Motor neuron (in vitro differentiated cells): ENCODE data around the gene HSPA6. TPM values are rescaled to one million over a fixed set of nuclear protein-coding genes. Genes with fewer than 3 reads are reported as not detected.
"Not testable (repeated sequence)": the region's sequence is repeated elsewhere in the genome, so short reads cannot be mapped to it uniquely, and the experiment has no call there.

ENCODE experiments used
- ATAC-seq, 8 experiments: fragments of 200-7000 bp; cut with Tn5 transposase; replicated peaks in 6 of 8; 2 replicates each; pipeline ENCODE4 v1.8.0; 2021; ENCODE audit warnings: mild to moderate bottlenecking in 8 of 8, moderate library complexity in 8 of 8
- H3K27ac ChIP-seq, 2 donors: fragments of 250-450 bp; sonication (Bioruptor Pico); 2 replicates each; pipeline ENCODE4 v1.9.0; 2021; ENCODE audit warnings: antibody characterized with exemption in 2 of 2, mild to moderate bottlenecking in 2 of 2, moderate library complexity in 1 of 2
- H3K4me1 ChIP-seq, 2 donors: fragments of 250-450 bp; sonication (Bioruptor Pico); replicated peaks in 1 of 2; 2 replicates each; pipeline ENCODE4 v1.6.1; 2021; ENCODE audit warnings: antibody characterized with exemption in 2 of 2, mild to moderate bottlenecking in 2 of 2, moderate library complexity in 1 of 2
- H3K4me3 ChIP-seq, 5 donors: fragments of 250-450 bp; sonication (Bioruptor Pico); 2 replicates each; pipeline ENCODE4 v1.9.0; 2021; ENCODE audit warnings: antibody characterized with exemption in 5 of 5, mild to moderate bottlenecking in 5 of 5, moderate library complexity in 4 of 5
- WGBS, 10 experiments: fragments of 450-650 bp; shearing (Covaris generic); methylation state at CpG; one replicate each; pipeline ENCODE4 v1.0.0; 2022; 5-methylcytosine and 5-hydroxymethylcytosine counted together
- in situ Hi-C, 9 experiments: fragments of 400-800 bp; cut with MboI; loops; one replicate each; pipeline ENCODE4 v1.15.0; 2021; ENCODE audit warnings: low sequenced_read_pairs in 9 of 9, low pct_unique_long_range_greater_than_20kb in 2 of 9; ENCODE audit not compliant: unreplicated experiment in 9 of 9
- total RNA-seq, 8 experiments: library from RNA; unstranded; fragments of 300-600 nt; gene quantifications; 2 replicates each; pipeline versions ENCODE4 v1.2.3 to v1.2.4, GENCODE V29; 2022

HSPA6 gene
- total RNA-seq, 8 experiments from 2014 or later: 0.58 to 250 (median 1.2) TPM

GRCh38 chr1:161560960-161561715 is 36.8 kb downstream of the HSPA6 start:
- H3K27ac ChIP-seq, H3K4me1 ChIP-seq, in situ Hi-C loops, H3K4me3 ChIP-seq: not testable (repeated sequence)
- WGBS, 10 experiments: 33 to 100% (median 75%) methylated on average over 1 to 4 of the region's 4 CpGs; no CpG with 5 or more reads in 5 of the 10 experiments
- ATAC-seq: peak in 3 of 8 experiments; percentile 11 to 35 (median 31)

GRCh38 chr1:161562441-161562840 is 38.1 kb downstream of the HSPA6 start:
- H3K4me3 ChIP-seq, H3K27ac ChIP-seq, in situ Hi-C loops, H3K4me1 ChIP-seq, ATAC-seq: not testable (repeated sequence)
- WGBS, 10 experiments: no CpG with 5 or more reads among the region's 3 CpGs

- H3K27ac ChIP-seq, H3K4me3 ChIP-seq, in situ Hi-C loops, ATAC-seq, H3K4me1 ChIP-seq: not testable (repeated sequence)
- WGBS, 10 experiments: 29 to 60% methylated on average over 1 of the region's 1 CpG; no CpG with 5 or more reads in 8 of the 10 experiments
Observed at GRCh38 chr1:161563522-161563921, 39.2 kb downstream of the HSPA6 start.

GRCh38 chr1:161566602-161566960 is 42.2 kb downstream of the HSPA6 start:
- in situ Hi-C loops, H3K4me1 ChIP-seq, H3K4me3 ChIP-seq, H3K27ac ChIP-seq: not testable (repeated sequence)
- peak in 3 of 8 experiments; percentile 17 to 34 (median 24) for ATAC-seq
- no CpG with 5 or more reads among the region's 3 CpGs for WGBS, 10 experiments

- in situ Hi-C loops, ATAC-seq, H3K4me3 ChIP-seq, H3K4me1 ChIP-seq, H3K27ac ChIP-seq: not testable (repeated sequence)
- no CpG with 5 or more reads among the region's 8 CpGs for whole genome bisulfite sequencing, 10 experiments
Observed at GRCh38 chr1:161571703-161572102, 47.4 kb downstream of the HSPA6 start.

Other genes with a start within 250 kb of the HSPA6 start
- gene MPZ, start 214.6 kb upstream of the HSPA6 start, total RNA-seq: 1 to 10 TPM; 1.0 to 8.7 (median 2.2) TPM
- 100 to 1,000 TPM in 4 of 8 experiments, 10 to 100 TPM in 4; 24.6 to 179 (median 77.7) TPM for gene SDHC, start 210.2 kb upstream of the HSPA6 start, total RNA-seq
- gene CFAP126, start 156.7 kb upstream of the HSPA6 start, total RNA-seq: 100 to 1,000 TPM in 1 of 8 experiments, 1 to 10 TPM in 1, not detected in 6; 4.6 to 128 TPM
- gene FCGR2A, start 19.1 kb upstream of the HSPA6 start, total RNA-seq: 1 to 10 TPM in 4 of 8 experiments, under 1 TPM in 4; 0.37 to 3.6 (median 1.1) TPM
- gene FCGR3A, start 25.3 kb downstream of the HSPA6 start, total RNA-seq: 1 to 10 TPM in 1 of 8 experiments, under 1 TPM in 3, not detected in 4; 0.05 to 1.3 (median 0.34) TPM
- gene FCGR3B, start 106.6 kb downstream of the HSPA6 start, total RNA-seq: 1 to 10 TPM in 1 of 8 experiments, under 1 TPM in 3, not detected in 4; 0.14 to 1.7 (median 0.37) TPM
- gene FCGR2B, start 138.6 kb downstream of the HSPA6 start, total RNA-seq: 1 to 10 TPM in 1 of 8 experiments, under 1 TPM in 5, not detected in 2; 0.18 to 1.8 (median 0.44) TPM
- under 1 TPM in 4 of 8 experiments, not detected in 4; 0.08 to 0.62 (median 0.30) TPM for gene FCRLA, start 182.7 kb downstream of the HSPA6 start, total RNA-seq
- gene FCRLB, start 197.0 kb downstream of the HSPA6 start, total RNA-seq: 1 to 10 TPM in 6 of 8 experiments, under 1 TPM in 2; 0.59 to 7.0 (median 1.4) TPM
- gene DUSP12, start 225.2 kb downstream of the HSPA6 start, total RNA-seq: 100 to 1,000 TPM in 1 of 8 experiments, 10 to 100 TPM in 7; 22.8 to 100 (median 66.8) TPM
- 10 to 100 TPM; 18.2 to 46.3 (median 30.6) TPM for gene ATF6, start 241.8 kb downstream of the HSPA6 start, total RNA-seq